ENCODE results near the gene FDXACB1.

The FDXACB1 gene

DNA sequence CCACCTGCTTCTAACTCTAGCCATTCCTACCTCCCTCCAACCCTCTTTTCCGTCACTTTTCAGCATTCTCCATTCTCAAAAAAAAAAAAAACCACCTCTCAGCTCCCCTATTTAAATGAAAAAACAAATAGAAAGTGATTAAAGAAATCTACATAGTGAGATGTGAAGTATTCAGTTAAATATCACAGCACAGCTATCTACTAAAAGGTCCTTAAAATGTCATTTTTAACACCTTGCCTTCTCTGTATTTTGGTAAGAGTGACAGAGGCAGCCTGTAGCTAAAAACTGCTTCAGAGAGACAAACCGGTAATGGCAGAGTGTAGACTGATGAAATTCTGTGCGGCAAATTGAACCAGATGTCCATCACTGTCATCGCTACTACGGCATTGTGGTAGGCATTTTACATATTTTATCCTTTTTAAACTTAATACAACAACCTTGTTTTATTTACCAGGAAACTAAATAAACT is 7.2 kb downstream of the FDXACB1 start:
- no peaks in the 10 kb centered on the region for H4K20me1 ChIP-seq (ENCODE audit: insufficient read depth, low read length)
- H3K4me3 ChIP-seq (ENCODE audit: low read depth in 1 of 2, low read length in 2 of 2), result peak overlapping the region; percentile 75 to 92
- DNase-seq (no peak), ATAC-seq (ENCODE audit: insufficient read depth, low read depth) (no peak)
- peak overlapping the region; percentile 68 for H3K9ac ChIP-seq (ENCODE audit: low read depth, low read length)
- H3K9me3 ChIP-seq (ENCODE audit: insufficient read depth, low read length, severe bottlenecking), result no peaks in the 10 kb centered on the region
- H3K27ac ChIP-seq (ENCODE audit: low read length), result peak overlapping the region; percentile 73
- no peak for TF ChIP-seq EZH2 (IDR thresholded peaks at IDR 0.05; ENCODE audit: borderline replicate concordance, low read depth, low read length, severe bottlenecking)
- TF ChIP-seq, protein P1, sequence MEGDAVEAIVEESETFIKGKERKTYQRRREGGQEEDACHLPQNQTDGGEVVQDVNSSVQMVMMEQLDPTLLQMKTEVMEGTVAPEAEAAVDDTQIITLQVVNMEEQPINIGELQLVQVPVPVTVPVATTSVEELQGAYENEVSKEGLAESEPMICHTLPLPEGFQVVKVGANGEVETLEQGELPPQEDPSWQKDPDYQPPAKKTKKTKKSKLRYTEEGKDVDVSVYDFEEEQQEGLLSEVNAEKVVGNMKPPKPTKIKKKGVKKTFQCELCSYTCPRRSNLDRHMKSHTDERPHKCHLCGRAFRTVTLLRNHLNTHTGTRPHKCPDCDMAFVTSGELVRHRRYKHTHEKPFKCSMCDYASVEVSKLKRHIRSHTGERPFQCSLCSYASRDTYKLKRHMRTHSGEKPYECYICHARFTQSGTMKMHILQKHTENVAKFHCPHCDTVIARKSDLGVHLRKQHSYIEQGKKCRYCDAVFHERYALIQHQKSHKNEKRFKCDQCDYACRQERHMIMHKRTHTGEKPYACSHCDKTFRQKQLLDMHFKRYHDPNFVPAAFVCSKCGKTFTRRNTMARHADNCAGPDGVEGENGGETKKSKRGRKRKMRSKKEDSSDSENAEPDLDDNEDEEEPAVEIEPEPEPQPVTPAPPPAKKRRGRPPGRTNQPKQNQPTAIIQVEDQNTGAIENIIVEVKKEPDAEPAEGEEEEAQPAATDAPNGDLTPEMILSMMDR (IDR thresholded peaks at IDR 0.05; ENCODE audit: borderline replicate concordance, extremely low read depth, low read length, poor library complexity, severe bottlenecking), result no peak
- H3K4me1 ChIP-seq (ENCODE audit: insufficient read depth, low read length), result peaks cover 33% of the 10 kb centered on the region
- H3K36me3 ChIP-seq (ENCODE audit: insufficient read depth, low read length), result peaks cover 39% of the 10 kb centered on the region
- H3K4me2 ChIP-seq (ENCODE audit: insufficient read depth, low read length), result peak overlapping the region; percentile 93
- peak overlapping the region; percentile 98 for H2AFZ ChIP-seq (ENCODE audit: low read depth, low read length)
- H3K79me2 ChIP-seq (ENCODE audit: insufficient read depth, low read length), result peaks cover 12% of the 10 kb centered on the region
- no peaks in the 10 kb centered on the region for H3K27me3 ChIP-seq (ENCODE audit: insufficient read depth, low read length, poor library complexity)

DNA sequence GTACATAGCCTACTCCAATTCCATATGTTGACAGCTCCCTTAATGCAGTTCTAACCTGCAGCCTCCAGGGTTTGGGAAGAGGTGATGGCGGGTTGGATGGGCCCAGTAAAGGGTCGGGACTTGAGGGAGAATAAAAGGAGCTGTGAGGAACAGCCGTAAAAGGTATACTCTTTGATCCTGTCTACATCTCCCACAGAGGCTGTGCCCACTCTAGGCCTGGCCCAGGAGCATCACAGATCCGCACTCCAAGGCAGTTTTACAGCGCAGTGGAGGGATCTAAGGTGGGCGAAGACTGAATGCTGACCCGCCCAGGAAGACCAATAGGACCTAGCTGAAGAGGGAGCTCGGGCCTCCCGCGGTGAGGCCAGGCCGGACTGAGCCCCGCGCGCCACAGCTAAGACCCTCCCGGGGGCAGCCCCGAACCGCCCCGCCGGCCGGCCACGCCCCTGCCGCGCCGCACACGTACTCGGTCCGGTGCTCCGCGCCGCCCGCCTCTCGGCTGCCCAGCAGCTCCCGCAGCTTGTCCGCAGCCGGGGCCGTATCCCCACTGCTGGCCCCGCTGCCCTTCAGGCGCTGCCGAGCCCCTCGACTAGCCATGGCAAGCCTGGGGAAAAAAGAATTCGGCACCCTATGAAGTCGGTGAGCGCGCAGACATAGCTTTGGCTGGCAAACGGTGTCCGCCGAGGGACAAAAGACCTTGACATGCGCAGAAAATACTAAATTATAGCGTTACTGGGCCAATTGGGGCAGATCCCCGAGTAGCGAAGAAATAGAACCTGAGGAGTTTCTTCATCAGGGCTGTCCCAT is 7.9 kb downstream of the FDXACB1 start, which contains the start of gene ALG9:
ALG9 (minus strand) TSS at position 696 of the 807 bp plus-strand sequence; CDS start at position 597, 99 bp downstream.
- Histone ChIP-seq H4K20me1 (ENCODE audit: insufficient read depth, low read length) (no peaks in the 10 kb centered on the region), H3K9me3 (ENCODE audit: insufficient read depth, low read length, severe bottlenecking) (no peaks in the 10 kb centered on the region), H3K27ac (ENCODE audit: low read length) (peak within 1 kb of the TSS; percentile 73), H2AFZ (ENCODE audit: low read depth, low read length) (peak within 1 kb of the TSS; percentile 98), H3K27me3 (ENCODE audit: insufficient read depth, low read length, poor library complexity) (no peaks in the 10 kb centered on the region), H3K4me1 (ENCODE audit: insufficient read depth, low read length) (peaks cover 33% of the 10 kb centered on the region), H3K36me3 (ENCODE audit: insufficient read depth, low read length) (peaks cover 39% of the 10 kb centered on the region), H3K9ac (ENCODE audit: low read depth, low read length) (peak within 1 kb of the TSS; percentile 68), H3K79me2 (ENCODE audit: insufficient read depth, low read length) (peaks cover 12% of the 10 kb centered on the region), H3K4me2 (ENCODE audit: insufficient read depth, low read length) (peak within 1 kb of the TSS; percentile 93), H3K4me3 (ENCODE audit: low read depth in 1 of 2, low read length in 2 of 2) (peak within 1 kb of the TSS; percentile 75 to 92)
- TF ChIP-seq EZH2 (IDR thresholded peaks at IDR 0.05; ENCODE audit: borderline replicate concordance, low read depth, low read length, severe bottlenecking), result no peak
- TF ChIP-seq, protein P1 (IDR thresholded peaks at IDR 0.05; ENCODE audit: borderline replicate concordance, extremely low read depth, low read length, poor library complexity, severe bottlenecking), result peak; percentile 48
- peak; percentile 89 for ATAC-seq (ENCODE audit: insufficient read depth, low read depth)
- DNase-seq, result peak; percentile 89

DNA sequence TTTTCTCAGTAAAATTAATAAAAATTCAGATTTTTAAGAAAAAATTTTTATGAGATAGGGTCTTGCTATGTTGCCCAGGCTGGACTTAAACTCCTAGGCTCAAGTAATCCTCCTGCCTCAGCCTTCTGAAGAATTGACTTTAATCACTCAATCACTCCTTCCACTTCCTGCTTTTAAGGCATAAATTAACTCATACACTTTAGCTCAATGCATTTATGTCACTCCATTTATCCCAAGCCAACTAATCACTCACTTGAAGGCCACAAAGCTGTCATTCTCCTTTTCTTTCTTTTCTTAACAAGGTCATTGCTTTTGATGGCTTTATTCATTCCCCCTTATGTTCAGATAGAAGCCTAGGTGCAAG is 8.5 kb downstream of the FDXACB1 start:
- Histone ChIP-seq H3K9ac (ENCODE audit: low read depth, low read length) (peak overlapping the region; percentile 68), H3K4me2 (ENCODE audit: insufficient read depth, low read length) (peak overlapping the region; percentile 93), H3K27ac (ENCODE audit: low read length) (peak overlapping the region; percentile 73), H3K4me3 (ENCODE audit: low read depth in 1 of 2, low read length in 2 of 2) (peak overlapping the region; percentile 75 to 92), H4K20me1 (ENCODE audit: insufficient read depth, low read length) (no peaks in the 10 kb centered on the region), H2AFZ (ENCODE audit: low read depth, low read length) (peak overlapping the region; percentile 98), H3K79me2 (ENCODE audit: insufficient read depth, low read length) (peaks cover 12% of the 10 kb centered on the region), H3K27me3 (ENCODE audit: insufficient read depth, low read length, poor library complexity) (no peaks in the 10 kb centered on the region), H3K9me3 (ENCODE audit: insufficient read depth, low read length, severe bottlenecking) (no peaks in the 10 kb centered on the region), H3K36me3 (ENCODE audit: insufficient read depth, low read length) (peaks cover 37% of the 10 kb centered on the region), H3K4me1 (ENCODE audit: insufficient read depth, low read length) (peaks cover 33% of the 10 kb centered on the region)
- no peak for TF ChIP-seq EZH2 (IDR thresholded peaks at IDR 0.05; ENCODE audit: borderline replicate concordance, low read depth, low read length, severe bottlenecking)
- TF ChIP-seq, protein P1 (IDR thresholded peaks at IDR 0.05; ENCODE audit: borderline replicate concordance, extremely low read depth, low read length, poor library complexity, severe bottlenecking), result no peak
- no peak for DNase-seq
- peak; percentile 8 for ATAC-seq (ENCODE audit: insufficient read depth, low read depth)
